H1 (cell line): ENCODE measurements around the gene SPOCK1. TPM values are rescaled to one million over a fixed set of nuclear protein-coding genes. Genes with fewer than 3 reads are reported as not detected.

Source experiments
- CTCF ChIA-PET: fragments of 300-600 bp; sonication (Branson Sonifier 250); formaldehyde crosslinking; loops from one replicate; lab custom pipeline; 2021; ENCODE audit not compliant: partially characterized antibody; lab: Charles Lee
- POLR2A ChIA-PET: fragments of 300-600 bp; sonication (Branson Sonifier 250); formaldehyde crosslinking; loops from one replicate; lab custom pipeline; 2021; ENCODE audit warnings: inconsistent platforms; ENCODE audit not compliant: partially characterized antibody; lab: Charles Lee
- DNase-seq, 2 experiments: peaks; one replicate each; pipeline versions ENCODE4 v3.0.0 to v3.0.0-alpha.2; 2010 to 2022; ENCODE audit warnings: low spot score in 2 of 2, low read depth in 1 of 2, mixed read lengths in 1 of 2
- FAIRE-seq: peaks from 2 replicates; lab custom pipeline; 2011; peaks lifted over from hg19 to GRCh38; lab: Jason Lieb, UNC
- H2AFZ ChIP-seq: 2 replicates; pipeline ENCODE4 v1.8.1; 2012; ENCODE audit warnings: low read length, inconsistent platforms
- H2AK5ac ChIP-seq: 2 replicates; pipeline ENCODE4 v1.6.1; 2013; ENCODE audit warnings: low read depth, low read length
- H2BK120ac ChIP-seq: replicated peaks from 2 replicates; pipeline ENCODE3; 2013; ENCODE audit warnings: low read depth, low read length, inconsistent platforms
- H2BK12ac ChIP-seq: 2 replicates; pipeline ENCODE4 v1.6.1; 2013; ENCODE audit warnings: low read depth, low read length
- H2BK15ac ChIP-seq: 2 replicates; pipeline ENCODE4 v1.6.1; 2013; ENCODE audit warnings: low read length
- H2BK20ac ChIP-seq: 2 replicates; pipeline ENCODE4 v1.6.1; 2013; ENCODE audit warnings: low read length
- H2BK5ac ChIP-seq: 2 replicates; pipeline ENCODE4 v1.6.1; 2013; ENCODE audit warnings: low read depth, low read length
- H3K14ac ChIP-seq: 2 replicates; pipeline ENCODE4 v1.6.1; 2013; ENCODE audit warnings: inconsistent platforms; ENCODE audit not compliant: insufficient read length
- H3K18ac ChIP-seq: 2 replicates; pipeline ENCODE4 v1.6.1; 2013; ENCODE audit warnings: low read length; ENCODE audit errors: extremely low read depth
- H3K23ac ChIP-seq: 2 replicates; pipeline ENCODE4 v1.6.1; 2013; ENCODE audit warnings: inconsistent platforms; ENCODE audit not compliant: insufficient read length
- H3K23me2 ChIP-seq: 2 replicates; pipeline ENCODE4 v1.6.1; 2013; ENCODE audit warnings: low read depth, low read length
- H3K27ac ChIP-seq: 2 replicates; pipeline ENCODE4 v1.6.1; 2011; ENCODE audit warnings: low read depth, low read length, inconsistent platforms
- H3K27me3 ChIP-seq, 4 experiments: replicated peaks in 1 of 4; 1 replicate in 1 of 4; 2 replicates in 3 of 4; pipeline versions ENCODE4 v1.6.1 to v1.8.1; 2011 to 2013; ENCODE audit warnings: low read length in 3 of 4, mild to moderate bottlenecking in 3 of 4, inconsistent platforms in 2 of 4, mixed read lengths in 2 of 4, moderate library complexity in 1 of 4; ENCODE audit not compliant: control insufficient read depth in 3 of 4, insufficient read depth in 3 of 4; ENCODE audit errors: extremely low read depth in 1 of 4
- H3K36me3 ChIP-seq, 4 experiments: 2 replicates each; pipeline versions ENCODE4 v1.6.1 to v1.8.1; 2011 to 2013; ENCODE audit warnings: mild to moderate bottlenecking in 4 of 4, low read length in 3 of 4, moderate library complexity in 2 of 4, control low read depth in 1 of 4, inconsistent platforms in 1 of 4; ENCODE audit not compliant: insufficient read depth in 4 of 4, control insufficient read depth in 2 of 4
- H3K4ac ChIP-seq: replicated peaks from 2 replicates; pipeline ENCODE3; 2013; ENCODE audit warnings: low read length, low read depth, mixed read lengths, inconsistent platforms; ENCODE audit not compliant: insufficient read length
- H3K4me1 ChIP-seq, 4 experiments: replicated peaks in 1 of 4; 1 replicate in 1 of 4; 2 replicates in 3 of 4; pipeline versions ENCODE4 v1.6.1 to v1.8.1; 2011 to 2013; ENCODE audit warnings: low read length in 3 of 4, inconsistent platforms in 2 of 4, mixed read lengths in 1 of 4; ENCODE audit not compliant: insufficient read depth in 4 of 4, control insufficient read depth in 3 of 4
- H3K4me2 ChIP-seq, 2 experiments: 2 replicates each; pipeline versions ENCODE4 v1.6.1 to v1.8.1; 2011 to 2013; ENCODE audit warnings: low read depth in 2 of 2, low read length in 2 of 2, control low read depth in 1 of 2, inconsistent platforms in 1 of 2, mild to moderate bottlenecking in 1 of 2; ENCODE audit not compliant: insufficient read depth in 1 of 2
- H3K4me3 ChIP-seq, 4 experiments: fragments of 200-600, 300-600 bp in 1 of 4; sonication (generic), shearing (Covaris generic), sonication (Bioruptor Twin) in 1 of 4; 2 replicates each; pipeline versions ENCODE4 v1.5.1 to v1.8.1; 2011 to 2016; ENCODE audit warnings: low read length in 4 of 4, low read depth in 3 of 4, control low read depth in 2 of 4, inconsistent platforms in 2 of 4, mild to moderate bottlenecking in 2 of 4, mixed read lengths in 1 of 4, moderate library complexity in 1 of 4; ENCODE audit not compliant: insufficient read depth in 2 of 4; ENCODE audit errors: extremely low read depth in 1 of 4
- H3K56ac ChIP-seq: replicated peaks from 2 replicates; pipeline ENCODE3; 2013; ENCODE audit warnings: low read depth, mild to moderate bottlenecking, mixed read lengths, low read length, inconsistent platforms; ENCODE audit not compliant: insufficient read length
- H3K79me1 ChIP-seq: 2 replicates; pipeline ENCODE4 v1.6.1; 2013; ENCODE audit warnings: low read depth, low read length, control low read depth
- H3K79me2 ChIP-seq, 2 experiments: 2 replicates each; pipeline versions ENCODE4 v1.6.1 to v1.8.1; 2012 to 2013; ENCODE audit warnings: low read length in 2 of 2, mild to moderate bottlenecking in 2 of 2, inconsistent platforms in 1 of 2; ENCODE audit not compliant: insufficient read depth in 2 of 2, control insufficient read depth in 1 of 2
- H3K9ac ChIP-seq, 4 experiments: replicated peaks in 1 of 4; 1 replicate in 1 of 4; 2 replicates in 3 of 4; pipeline versions ENCODE4 v1.6.1 to v1.8.1; 2011 to 2013; ENCODE audit warnings: low read depth in 3 of 4, low read length in 3 of 4, control low read depth in 2 of 4, mild to moderate bottlenecking in 2 of 4, moderate library complexity in 2 of 4, inconsistent platforms in 1 of 4; ENCODE audit errors: extremely low read depth in 1 of 4
- H3K9me3 ChIP-seq, 2 experiments: 2 replicates each; pipeline versions ENCODE4 v1.6.1 to v1.8.1; 2012 to 2013; ENCODE audit warnings: mild to moderate bottlenecking in 2 of 2, moderate library complexity in 2 of 2, control low read depth in 1 of 2, inconsistent platforms in 1 of 2, low read depth in 1 of 2, low read length in 1 of 2, mixed read lengths in 1 of 2; ENCODE audit not compliant: insufficient read depth in 2 of 2
- H4K20me1 ChIP-seq, 2 experiments: replicated peaks in 1 of 2; 2 replicates each; pipeline versions ENCODE3 to v1.8.1; 2011 to 2013; ENCODE audit warnings: inconsistent platforms in 2 of 2, low read length in 2 of 2, mild to moderate bottlenecking in 1 of 2; ENCODE audit not compliant: insufficient read depth in 2 of 2, control insufficient read depth in 1 of 2
- H4K5ac ChIP-seq: 2 replicates; pipeline ENCODE4 v1.6.1; 2013; ENCODE audit warnings: low read length, low read depth, mixed read lengths, inconsistent platforms; ENCODE audit not compliant: insufficient read length
- H4K8ac ChIP-seq: 2 replicates; pipeline ENCODE4 v1.8.0; 2013; ENCODE audit warnings: mild to moderate bottlenecking, moderate library complexity, low read length, inconsistent platforms; ENCODE audit not compliant: insufficient read depth; ENCODE audit errors: extremely low read depth
- H4K91ac ChIP-seq: replicated peaks from 2 replicates; pipeline ENCODE3; 2013; ENCODE audit warnings: low read length, mixed read lengths, inconsistent platforms; ENCODE audit not compliant: insufficient read length
- CEBPB ChIP-seq: IDR thresholded peaks from 2 replicates; pipeline ENCODE4 v1.6.1; 2012; ENCODE audit warnings: low read depth, low read length
- TEAD4 ChIP-seq: IDR thresholded peaks from 2 replicates; pipeline ENCODE4 v1.6.1; 2012; ENCODE audit warnings: low read depth, low read length, inconsistent platforms, mixed read lengths
- WGBS, 2 experiments: shearing (Covaris generic) in 1 of 2; methylation state at CpG; one replicate each; pipeline versions ENCODE4 v1.1.6 to v1.1.7; 2013 to 2015; ENCODE audit warnings: low lambda C conversion rate in 2 of 2, mixed read lengths in 2 of 2, inconsistent platforms in 1 of 2, low coverage in 1 of 2, missing lambda C conversion rate in 1 of 2; ENCODE audit not compliant: insufficient replicate concordance in 2 of 2, insufficient coverage in 1 of 2, insufficient read length in 1 of 2; ENCODE audit errors: extremely low coverage in 1 of 2, missing lambda C conversion rate in 1 of 2; 5-methylcytosine and 5-hydroxymethylcytosine counted together
- polyA plus RNA-seq, 7 experiments: library from polyadenylated mRNA; depleted of rRNA in 3 of 7; stranded (reverse) in 5 of 7; unstranded in 2 of 7; fragments of >200 nt in 5 of 7; fragments of 200-250 nt in 2 of 7; gene quantifications; 1 replicate in 5 of 7; 2 replicates in 1 of 7; 4 replicates in 1 of 7; pipeline versions ENCODE4 v1.2.1 to v1.2.3, GENCODE V29; 2011 to 2013; ENCODE audit warnings: missing spikeins in 2 of 7, mixed read lengths in 2 of 7
- total RNA-seq: library from RNA; stranded (reverse); fragmentation: NEBNext Ultra II Directional; extraction: Animal tissue kit (Norgen Biotek cat#: 25700); gene quantifications from 2 replicates; pipeline ENCODE4 v1.2.1, GENCODE V29; 2021
- TF ChIP-seq, protein P1 (sequence below), 3 experiments: IDR thresholded peaks; 1 replicate in 2 of 3; 2 replicates in 1 of 3; pipeline versions ENCODE4 v1.5.1 to v1.6.1; 2011; ENCODE audit warnings: low read length in 3 of 3, mild to moderate bottlenecking in 3 of 3, inconsistent platforms in 2 of 3, low read depth in 1 of 3, moderate library complexity in 1 of 3; ENCODE audit not compliant: insufficient read depth in 1 of 3; ENCODE audit errors: control extremely low read depth in 1 of 3

SPOCK1 gene
- total and polyA plus RNA-seq, 2 of the 8 experiments (the other 6 are each of a cell fraction or from before 2014, with no cell fraction given), result 6.9 to 18.1 TPM

DNA sequence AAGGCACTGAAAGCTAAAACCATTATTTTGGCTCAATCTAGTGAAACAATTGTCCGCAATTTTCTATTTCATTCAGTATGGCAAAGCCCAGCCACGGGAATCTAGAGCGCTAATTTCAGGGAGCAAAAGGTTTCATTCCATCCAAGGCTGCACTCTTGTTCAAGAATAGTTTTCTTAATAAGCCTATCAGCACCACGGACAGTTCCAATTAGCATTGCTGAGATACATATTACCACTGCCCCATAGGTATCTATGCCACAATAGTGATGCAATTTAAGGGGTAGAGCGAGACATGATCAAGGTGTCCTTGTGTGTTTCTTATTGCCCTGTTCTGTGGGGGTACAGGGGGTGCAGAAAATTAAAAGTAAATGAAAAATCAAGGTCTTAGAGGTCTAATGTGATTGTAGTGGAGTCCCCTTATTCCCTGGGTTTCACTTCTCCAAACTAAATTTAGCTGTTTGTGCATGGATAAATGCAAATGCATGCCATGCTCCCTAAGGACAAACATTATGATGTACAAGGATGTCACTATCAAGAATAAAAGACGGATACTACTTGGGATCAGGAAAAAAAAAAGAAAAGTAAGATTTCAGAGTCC lies 45.5 kb downstream of the SPOCK1 start:
- Histone ChIP-seq H2BK120ac (no peak overlapping the region), H3K27ac (no peak overlapping the region), H4K8ac (no peak overlapping the region), H3K4ac (no peak overlapping the region), H3K4me2 (no peak overlapping the region), H3K18ac (no peak overlapping the region), H3K56ac (no peak overlapping the region), H3K79me1 (no peaks in the 10 kb centered on the region), H3K23me2 (0 out of 2 replicates have a peak, but pooled peaks cover 2% of the 10 kb centered on the region), H4K91ac (no peak overlapping the region), H3K79me2 (no peaks in the 10 kb centered on the region), H2BK5ac (no peak overlapping the region), H4K5ac (no peak overlapping the region), H3K4me1 (no peaks in the 10 kb centered on the region), H3K4me3 (no peak overlapping the region), H3K27me3 (peaks cover 0 to 1% (median 0%) of the 10 kb centered on the region in 4 experiments; a peak in 1 of 7 replicates), H4K20me1 (no peaks in the 10 kb centered on the region), H3K23ac (no peak overlapping the region), H3K36me3 (no peaks in the 10 kb centered on the region), H2BK12ac (no peak overlapping the region), H3K9ac (no peak overlapping the region), H2AK5ac (no peak overlapping the region), H2BK20ac (no peak overlapping the region), H3K9me3 (no peaks in the 10 kb centered on the region), H2BK15ac (no peak overlapping the region), H3K14ac (no peak overlapping the region), H2AFZ (no peak overlapping the region)
- POLR2A ChIA-PET, result interaction anchor here (0.7 to 1.1 kb wide), 2 partner anchors 12 to 185 kb away, joined by 3 read pairs; no protein-coding TSS in a partner anchor
- WGBS, 2 experiments, result 83% methylated on average over 6 of the region's 6 CpGs; no CpG with 5 or more reads in 1 of the 2 experiments
- TF ChIP-seq TEAD4, result peak; percentile 71
- TF ChIP-seq, protein P1, sequence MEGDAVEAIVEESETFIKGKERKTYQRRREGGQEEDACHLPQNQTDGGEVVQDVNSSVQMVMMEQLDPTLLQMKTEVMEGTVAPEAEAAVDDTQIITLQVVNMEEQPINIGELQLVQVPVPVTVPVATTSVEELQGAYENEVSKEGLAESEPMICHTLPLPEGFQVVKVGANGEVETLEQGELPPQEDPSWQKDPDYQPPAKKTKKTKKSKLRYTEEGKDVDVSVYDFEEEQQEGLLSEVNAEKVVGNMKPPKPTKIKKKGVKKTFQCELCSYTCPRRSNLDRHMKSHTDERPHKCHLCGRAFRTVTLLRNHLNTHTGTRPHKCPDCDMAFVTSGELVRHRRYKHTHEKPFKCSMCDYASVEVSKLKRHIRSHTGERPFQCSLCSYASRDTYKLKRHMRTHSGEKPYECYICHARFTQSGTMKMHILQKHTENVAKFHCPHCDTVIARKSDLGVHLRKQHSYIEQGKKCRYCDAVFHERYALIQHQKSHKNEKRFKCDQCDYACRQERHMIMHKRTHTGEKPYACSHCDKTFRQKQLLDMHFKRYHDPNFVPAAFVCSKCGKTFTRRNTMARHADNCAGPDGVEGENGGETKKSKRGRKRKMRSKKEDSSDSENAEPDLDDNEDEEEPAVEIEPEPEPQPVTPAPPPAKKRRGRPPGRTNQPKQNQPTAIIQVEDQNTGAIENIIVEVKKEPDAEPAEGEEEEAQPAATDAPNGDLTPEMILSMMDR (IDR thresholded peaks at IDR 0.05; ENCODE audit: control extremely low read depth in 1 of 3, insufficient read depth in 1 of 3, low read depth in 1 of 3, low read length in 3 of 3), result no peak
- TF ChIP-seq CEBPB, result peak; percentile 25; the same call in 1 of the 2 replicates
- DNase-seq (no peak), FAIRE-seq (no peak)
- CTCF ChIA-PET, result interaction anchor here (1.6 to 1.9 kb wide), 2 partner anchors 9 to 12 kb away, joined by 4 to 10 read pairs; no protein-coding TSS in a partner anchor
